Measurements from ENCODE around the gene TNFAIP8L2. TPM values are rescaled to one million over a fixed set of nuclear protein-coding genes. Genes with fewer than 3 reads are reported as not detected.

The TNFAIP8L2 gene
- total RNA-seq, 1 experiment from 2014 or later: 0.15 TPM

DNA sequence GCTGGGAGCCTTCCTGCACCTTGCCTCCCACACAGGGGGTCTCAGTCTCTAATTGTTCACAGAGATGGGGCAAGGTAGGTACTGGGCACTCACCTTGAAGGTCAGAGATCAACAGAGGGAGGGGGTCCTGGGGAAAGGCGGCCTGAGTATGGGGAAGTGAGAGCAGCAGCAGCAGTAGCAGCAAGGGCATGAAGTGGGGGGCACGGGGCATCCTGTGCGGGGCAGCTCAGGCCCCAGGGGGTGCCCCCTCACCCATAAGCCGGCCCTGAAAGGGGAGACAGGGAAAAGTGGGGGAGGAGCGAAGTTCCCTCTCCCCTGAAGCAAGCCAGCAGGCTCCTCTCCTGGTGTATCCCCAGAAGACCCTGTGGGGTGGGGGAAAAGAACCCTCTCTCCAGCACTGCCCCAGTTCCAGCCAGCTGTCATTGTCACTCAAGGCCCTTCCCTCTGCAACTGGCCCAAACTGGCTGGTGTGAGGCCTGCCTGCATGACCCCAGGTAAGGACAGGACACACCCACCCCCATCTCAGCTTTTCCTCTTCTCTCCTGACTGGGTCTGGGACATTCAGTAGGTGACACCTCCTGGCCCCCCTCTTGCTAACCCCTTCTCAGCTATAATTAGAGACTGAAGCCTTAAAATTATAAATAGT, 13.9 kb upstream of the TNFAIP8L2 start (continued):
- TF ChIP-seq, protein P1, sequence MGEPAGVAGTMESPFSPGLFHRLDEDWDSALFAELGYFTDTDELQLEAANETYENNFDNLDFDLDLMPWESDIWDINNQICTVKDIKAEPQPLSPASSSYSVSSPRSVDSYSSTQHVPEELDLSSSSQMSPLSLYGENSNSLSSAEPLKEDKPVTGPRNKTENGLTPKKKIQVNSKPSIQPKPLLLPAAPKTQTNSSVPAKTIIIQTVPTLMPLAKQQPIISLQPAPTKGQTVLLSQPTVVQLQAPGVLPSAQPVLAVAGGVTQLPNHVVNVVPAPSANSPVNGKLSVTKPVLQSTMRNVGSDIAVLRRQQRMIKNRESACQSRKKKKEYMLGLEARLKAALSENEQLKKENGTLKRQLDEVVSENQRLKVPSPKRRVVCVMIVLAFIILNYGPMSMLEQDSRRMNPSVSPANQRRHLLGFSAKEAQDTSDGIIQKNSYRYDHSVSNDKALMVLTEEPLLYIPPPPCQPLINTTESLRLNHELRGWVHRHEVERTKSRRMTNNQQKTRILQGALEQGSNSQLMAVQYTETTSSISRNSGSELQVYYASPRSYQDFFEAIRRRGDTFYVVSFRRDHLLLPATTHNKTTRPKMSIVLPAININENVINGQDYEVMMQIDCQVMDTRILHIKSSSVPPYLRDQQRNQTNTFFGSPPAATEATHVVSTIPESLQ (CRISPR knock-in tag; IDR thresholded peaks at IDR 0.05): no peak
- TF ChIP-seq FOXP1 (CRISPR knock-in tag; IDR thresholded peaks at IDR 0.05; ENCODE audit: borderline replicate concordance): no peak
- TF ChIP-seq ZNF396 (CRISPR knock-in tag; IDR thresholded peaks at IDR 0.05; ENCODE audit: borderline replicate concordance): no peak
- TF ChIP-seq, protein P2, sequence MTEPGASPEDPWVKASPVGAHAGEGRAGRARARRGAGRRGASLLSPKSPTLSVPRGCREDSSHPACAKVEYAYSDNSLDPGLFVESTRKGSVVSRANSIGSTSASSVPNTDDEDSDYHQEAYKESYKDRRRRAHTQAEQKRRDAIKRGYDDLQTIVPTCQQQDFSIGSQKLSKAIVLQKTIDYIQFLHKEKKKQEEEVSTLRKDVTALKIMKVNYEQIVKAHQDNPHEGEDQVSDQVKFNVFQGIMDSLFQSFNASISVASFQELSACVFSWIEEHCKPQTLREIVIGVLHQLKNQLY (CRISPR knock-in tag; IDR thresholded peaks at IDR 0.05): no peak

GRCh38 chr1:151143057-151143435, 13.4 kb upstream of the TNFAIP8L2 start:
- no peak for TF ChIP-seq FOXK1 (CRISPR knock-in tag; IDR thresholded peaks at IDR 0.05)
- TF ChIP-seq, protein P3, sequence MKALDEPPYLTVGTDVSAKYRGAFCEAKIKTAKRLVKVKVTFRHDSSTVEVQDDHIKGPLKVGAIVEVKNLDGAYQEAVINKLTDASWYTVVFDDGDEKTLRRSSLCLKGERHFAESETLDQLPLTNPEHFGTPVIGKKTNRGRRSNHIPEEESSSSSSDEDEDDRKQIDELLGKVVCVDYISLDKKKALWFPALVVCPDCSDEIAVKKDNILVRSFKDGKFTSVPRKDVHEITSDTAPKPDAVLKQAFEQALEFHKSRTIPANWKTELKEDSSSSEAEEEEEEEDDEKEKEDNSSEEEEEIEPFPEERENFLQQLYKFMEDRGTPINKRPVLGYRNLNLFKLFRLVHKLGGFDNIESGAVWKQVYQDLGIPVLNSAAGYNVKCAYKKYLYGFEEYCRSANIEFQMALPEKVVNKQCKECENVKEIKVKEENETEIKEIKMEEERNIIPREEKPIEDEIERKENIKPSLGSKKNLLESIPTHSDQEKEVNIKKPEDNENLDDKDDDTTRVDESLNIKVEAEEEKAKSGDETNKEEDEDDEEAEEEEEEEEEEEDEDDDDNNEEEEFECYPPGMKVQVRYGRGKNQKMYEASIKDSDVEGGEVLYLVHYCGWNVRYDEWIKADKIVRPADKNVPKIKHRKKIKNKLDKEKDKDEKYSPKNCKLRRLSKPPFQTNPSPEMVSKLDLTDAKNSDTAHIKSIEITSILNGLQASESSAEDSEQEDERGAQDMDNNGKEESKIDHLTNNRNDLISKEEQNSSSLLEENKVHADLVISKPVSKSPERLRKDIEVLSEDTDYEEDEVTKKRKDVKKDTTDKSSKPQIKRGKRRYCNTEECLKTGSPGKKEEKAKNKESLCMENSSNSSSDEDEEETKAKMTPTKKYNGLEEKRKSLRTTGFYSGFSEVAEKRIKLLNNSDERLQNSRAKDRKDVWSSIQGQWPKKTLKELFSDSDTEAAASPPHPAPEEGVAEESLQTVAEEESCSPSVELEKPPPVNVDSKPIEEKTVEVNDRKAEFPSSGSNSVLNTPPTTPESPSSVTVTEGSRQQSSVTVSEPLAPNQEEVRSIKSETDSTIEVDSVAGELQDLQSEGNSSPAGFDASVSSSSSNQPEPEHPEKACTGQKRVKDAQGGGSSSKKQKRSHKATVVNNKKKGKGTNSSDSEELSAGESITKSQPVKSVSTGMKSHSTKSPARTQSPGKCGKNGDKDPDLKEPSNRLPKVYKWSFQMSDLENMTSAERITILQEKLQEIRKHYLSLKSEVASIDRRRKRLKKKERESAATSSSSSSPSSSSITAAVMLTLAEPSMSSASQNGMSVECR (CRISPR knock-in tag; IDR thresholded peaks at IDR 0.05; ENCODE audit: borderline replicate concordance): no peak
- no peak for TF ChIP-seq SMAD4 (CRISPR knock-in tag; IDR thresholded peaks at IDR 0.05)
- no peak for TF ChIP-seq E2F5 (CRISPR knock-in tag; IDR thresholded peaks at IDR 0.05)
- TF ChIP-seq ZNF281 (CRISPR knock-in tag; IDR thresholded peaks at IDR 0.05): no peak
- TF ChIP-seq ZNF416 (CRISPR knock-in tag; IDR thresholded peaks at IDR 0.05): no peak
- TF ChIP-seq, protein P4, sequence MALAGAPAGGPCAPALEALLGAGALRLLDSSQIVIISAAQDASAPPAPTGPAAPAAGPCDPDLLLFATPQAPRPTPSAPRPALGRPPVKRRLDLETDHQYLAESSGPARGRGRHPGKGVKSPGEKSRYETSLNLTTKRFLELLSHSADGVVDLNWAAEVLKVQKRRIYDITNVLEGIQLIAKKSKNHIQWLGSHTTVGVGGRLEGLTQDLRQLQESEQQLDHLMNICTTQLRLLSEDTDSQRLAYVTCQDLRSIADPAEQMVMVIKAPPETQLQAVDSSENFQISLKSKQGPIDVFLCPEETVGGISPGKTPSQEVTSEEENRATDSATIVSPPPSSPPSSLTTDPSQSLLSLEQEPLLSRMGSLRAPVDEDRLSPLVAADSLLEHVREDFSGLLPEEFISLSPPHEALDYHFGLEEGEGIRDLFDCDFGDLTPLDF (CRISPR knock-in tag; IDR thresholded peaks at IDR 0.05): no peak
- no peak for TF ChIP-seq TEAD4 (CRISPR knock-in tag; IDR thresholded peaks at IDR 0.05)
- TF ChIP-seq PRRX2 (CRISPR knock-in tag; IDR thresholded peaks at IDR 0.05): no peak
- TF ChIP-seq JAZF1 (CRISPR knock-in tag; IDR thresholded peaks at IDR 0.05): no peak
- TF ChIP-seq HMGA2 (CRISPR knock-in tag; IDR thresholded peaks at IDR 0.05): no peak
- Mint-ChIP-seq H3K9me3 (no peaks in the 10 kb centered on the region), H3K4me1 (peaks cover 38% of the 10 kb centered on the region), H3K27ac (no peak overlapping the region), H3K36me3 (no peaks in the 10 kb centered on the region), H3K4me3 (no peak overlapping the region), H3K27me3 (ENCODE audit: low read depth) (peaks cover 32% of the 10 kb centered on the region)
- ChIA-PET CTCF (interaction anchor here (1.1 to 4.5 kb wide), 8 partner anchors 8 to 95 kb away, joined by 3 to 63 read pairs (median 24); partner anchors contain the start of genes C1orf56, GABPB2, LYSMD1 and TNFAIP8L2), POLR2A (interaction anchor here (1.4 kb wide), 2 partner anchors 9 to 12 kb away, joined by 4 to 5 read pairs; no protein-coding TSS in a partner anchor)
- ATAC-seq (no peak), DNase-seq (ENCODE audit: low spot score) (no peak)

Measured in WTC11 (cell line).